Left forelimb (tissue), 1 donor: ENCODE results near the gene STRN.
"Not testable (repeated sequence)": the region's sequence is repeated elsewhere in the genome, so short reads cannot be mapped to it uniquely, and the experiment has no call there.

Source experiments
- DNase-seq: peaks from one replicate; pipeline ENCODE4 v3.0.0-alpha.2; 2018; ENCODE audit warnings: low spot score

Gene STRN

GRCh38 chr2:36906277-36906676 is 60.1 kb downstream of the STRN start:
- no peak for DNase-seq

GRCh38 chr2:36904636-36905035 is 61.7 kb downstream of the STRN start:
- no peak for DNase-seq

GRCh38 chr2:36902385-36903120 is 63.8 kb downstream of the STRN start:
- no peak for DNase-seq

- DNase-seq: no peak
Observed at GRCh38 chr2:36892805-36893204, 73.5 kb downstream of the STRN start.

- no peak for DNase-seq
Observed at GRCh38 chr2:36889795-36890194, 76.5 kb downstream of the STRN start.

- not testable (repeated sequence) for DNase-seq
Observed at GRCh38 chr2:36887095-36887494, 79.2 kb downstream of the STRN start.

GRCh38 chr2:36886664-36887063 is 79.7 kb downstream of the STRN start:
- no peak for DNase-seq

GRCh38 chr2:36885605-36886004 is 80.7 kb downstream of the STRN start:
- no peak for DNase-seq

- no peak for DNase-seq
Observed at GRCh38 chr2:36882532-36882931, 83.8 kb downstream of the STRN start.

GRCh38 chr2:36881816-36882215 is 84.5 kb downstream of the STRN start:
- no peak for DNase-seq

- no peak for DNase-seq
Observed at GRCh38 chr2:36878429-36878828, 87.9 kb downstream of the STRN start.

- no peak for DNase-seq
Observed at GRCh38 chr2:36871068-36871707, 95.1 kb downstream of the STRN start.

GRCh38 chr2:36869606-36870005 is 96.7 kb downstream of the STRN start:
- DNase-seq: no peak

- DNase-seq: no peak
Observed at GRCh38 chr2:36861896-36862295, 104.4 kb downstream of the STRN start.

- no peak for DNase-seq
Observed at GRCh38 chr2:36859366-36859792, 107.0 kb downstream of the STRN start.

- no peak for DNase-seq
Observed at GRCh38 chr2:36858551-36859365, 107.6 kb downstream of the STRN start.

- no peak for DNase-seq
Observed at GRCh38 chr2:36857713-36858112, 108.6 kb downstream of the STRN start.

- DNase-seq: no peak
Observed at GRCh38 chr2:36855429-36855828, 110.9 kb downstream of the STRN start.

- DNase-seq: no peak
Observed at GRCh38 chr2:36854241-36854640, 112.1 kb downstream of the STRN start.

- DNase-seq: no peak
Observed at GRCh38 chr2:36849265-36849664, 117.1 kb downstream of the STRN start.

- no peak for DNase-seq
Observed at GRCh38 chr2:36843838-36844237, 122.5 kb downstream of the STRN start.

GRCh38 chr2:36839976-36840617 is 126.2 kb downstream of the STRN start:
- no peak for DNase-seq
